Mucosa of descending colon (tissue), 3 donors: ENCODE measurements around the gene ZDHHC11B. TPM values are rescaled to one million over a fixed set of nuclear protein-coding genes. Genes with fewer than 3 reads are reported as not detected.

Source experiments
- ATAC-seq: fragments of 200-7000 bp; cut with Tn5 transposase; one replicate; pipeline ENCODE4 v1.9.1; 2020; ENCODE audit warnings: mild to moderate bottlenecking, moderate library complexity
- DNase-seq, 3 donors: peaks; one replicate each; pipeline ENCODE4 v3.0.0-alpha.2; 2020
- H3K36me3 ChIP-seq: fragments of 200-600 bp; one replicate; pipeline ENCODE4 v1.8.0; 2021; ENCODE audit warnings: low read depth, mild to moderate bottlenecking
- H3K4me1 ChIP-seq: fragments of 200-600 bp; one replicate; pipeline ENCODE4 v1.8.0; 2021; ENCODE audit warnings: low read depth, mild to moderate bottlenecking
- H3K4me3 ChIP-seq: fragments of 200-600 bp; one replicate; pipeline ENCODE4 v1.8.0; 2021; ENCODE audit warnings: mild to moderate bottlenecking
- H3K9me3 ChIP-seq: fragments of 200-600 bp; one replicate; pipeline ENCODE4 v1.8.0; 2021; ENCODE audit warnings: mild to moderate bottlenecking
- intact Hi-C, 2 donors: fragments of 100-400 bp; cut with DNase I in 1 of 2; cut with micrococcal nuclease in 1 of 2; formaldehyde crosslinking; loops; one replicate each; pipeline versions ENCODE4 v1.11.0 to v1.11.1; 2022; cut with DNase I, micrococcal nuclease
- total RNA-seq, 3 donors: library from RNA; stranded (reverse); fragmentation: NEBNext Ultra II Directional in 2 of 3; extraction: Animal tissue kit (Norgen Biotek cat#: 25700) in 2 of 3; gene quantifications; one replicate each; pipeline versions ENCODE4 v1.2.1 to v1.2.4, GENCODE V29; 2021 to 2023
- TF ChIP-seq, protein P1 (sequence below): fragments of 200-600 bp; IDR thresholded peaks from one replicate; pipeline ENCODE4 v1.8.0; 2022; ENCODE audit warnings: antibody characterized with exemption, mild to moderate bottlenecking
- donor health status: DM: no; HTN: no; CAD: no; lungs with moderate emphysema.
- donor health status: DM: no; HTN: no; CAD: no.
- donor health status: DM: no; HTN: yes; CAD: no.

ZDHHC11B gene
- total RNA-seq, 3 donors from 2014 or later: 0.41 to 6.4 (median 4.6) TPM

DNA sequence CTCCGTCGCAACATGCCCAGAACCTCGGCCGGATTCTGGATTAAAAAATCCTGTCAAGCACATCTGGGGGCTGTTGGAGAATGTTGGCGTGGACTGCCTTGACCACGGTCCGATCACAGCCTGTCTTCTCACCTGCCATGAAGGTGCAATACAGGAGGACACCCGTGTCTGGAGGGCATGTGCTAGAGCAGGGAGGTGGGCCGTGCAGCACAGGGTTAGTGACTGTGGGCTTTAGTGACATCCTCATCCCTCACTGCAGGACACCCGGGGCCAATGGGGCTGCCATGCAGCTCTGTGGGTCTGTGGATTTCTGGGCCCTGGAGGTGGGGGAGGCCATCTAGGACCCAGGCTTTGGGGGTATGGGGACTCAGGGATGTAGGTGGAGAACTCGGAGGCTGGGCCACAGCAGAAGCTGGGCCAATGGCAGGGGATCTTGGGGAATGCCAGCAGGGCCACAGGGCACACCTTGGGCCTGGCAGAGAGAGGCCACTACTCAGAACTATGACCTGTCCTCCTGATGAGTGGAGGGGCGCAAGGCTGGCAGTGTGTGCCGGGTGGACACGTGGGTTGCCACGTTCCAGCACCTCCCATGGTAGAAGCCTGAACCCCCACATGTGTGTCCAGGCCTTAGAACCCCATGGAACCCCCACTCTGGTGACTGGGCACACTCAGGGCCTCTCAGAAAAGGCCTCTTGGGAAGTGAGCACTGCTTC is 23.3 kb downstream of the ZDHHC11B start:
- Histone ChIP-seq H3K4me1 (peaks cover 31% of the 10 kb centered on the region), H3K4me3 (no peak overlapping the region), H3K36me3 (no peaks in the 10 kb centered on the region), H3K9me3 (no peaks in the 10 kb centered on the region)
- TF ChIP-seq, protein P1, sequence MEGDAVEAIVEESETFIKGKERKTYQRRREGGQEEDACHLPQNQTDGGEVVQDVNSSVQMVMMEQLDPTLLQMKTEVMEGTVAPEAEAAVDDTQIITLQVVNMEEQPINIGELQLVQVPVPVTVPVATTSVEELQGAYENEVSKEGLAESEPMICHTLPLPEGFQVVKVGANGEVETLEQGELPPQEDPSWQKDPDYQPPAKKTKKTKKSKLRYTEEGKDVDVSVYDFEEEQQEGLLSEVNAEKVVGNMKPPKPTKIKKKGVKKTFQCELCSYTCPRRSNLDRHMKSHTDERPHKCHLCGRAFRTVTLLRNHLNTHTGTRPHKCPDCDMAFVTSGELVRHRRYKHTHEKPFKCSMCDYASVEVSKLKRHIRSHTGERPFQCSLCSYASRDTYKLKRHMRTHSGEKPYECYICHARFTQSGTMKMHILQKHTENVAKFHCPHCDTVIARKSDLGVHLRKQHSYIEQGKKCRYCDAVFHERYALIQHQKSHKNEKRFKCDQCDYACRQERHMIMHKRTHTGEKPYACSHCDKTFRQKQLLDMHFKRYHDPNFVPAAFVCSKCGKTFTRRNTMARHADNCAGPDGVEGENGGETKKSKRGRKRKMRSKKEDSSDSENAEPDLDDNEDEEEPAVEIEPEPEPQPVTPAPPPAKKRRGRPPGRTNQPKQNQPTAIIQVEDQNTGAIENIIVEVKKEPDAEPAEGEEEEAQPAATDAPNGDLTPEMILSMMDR: no peak
- DNase-seq (no peak), ATAC-seq (no peak)
- intact Hi-C loops: no loop called here

DNA sequence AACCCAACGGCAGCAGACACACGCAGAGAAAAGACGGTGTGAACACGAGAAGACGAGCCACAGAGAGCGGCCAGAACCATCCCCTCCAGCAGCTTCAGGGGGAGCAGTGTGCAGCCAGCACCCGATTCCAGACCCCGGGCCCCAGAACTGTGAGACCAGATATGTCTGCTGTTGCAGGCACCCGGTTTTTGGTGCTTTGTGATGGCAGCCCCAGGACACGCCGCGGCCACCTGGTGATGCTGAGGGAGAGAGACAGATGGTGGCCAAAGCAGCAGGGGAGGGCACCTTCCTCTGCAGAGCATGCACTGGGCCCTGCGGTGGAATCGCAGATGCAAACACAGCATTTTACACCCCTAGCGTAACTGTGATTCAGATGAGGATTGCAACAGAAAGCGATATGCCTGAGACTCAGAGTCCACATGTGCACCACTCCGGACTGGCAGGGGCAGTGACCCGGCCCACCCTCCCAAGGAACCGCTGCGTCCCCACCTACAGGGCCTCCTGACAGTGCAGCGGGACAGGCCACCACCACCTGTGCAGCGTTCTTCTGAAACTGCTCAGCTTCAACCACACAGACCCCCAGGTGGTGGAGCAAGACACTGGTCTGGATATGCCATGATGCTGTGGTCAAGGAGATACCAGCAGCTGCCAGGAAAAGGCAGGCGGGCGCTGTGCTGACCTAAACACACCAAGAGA is 24.0 kb downstream of the ZDHHC11B start:
- Histone ChIP-seq H3K36me3 (no peaks in the 10 kb centered on the region), H3K4me3 (no peak overlapping the region), H3K9me3 (no peaks in the 10 kb centered on the region), H3K4me1 (peaks cover 31% of the 10 kb centered on the region)
- intact Hi-C loops: no loop called here
- DNase-seq: no peak
- TF ChIP-seq, protein P1: no peak
- ATAC-seq: no peak

DNA sequence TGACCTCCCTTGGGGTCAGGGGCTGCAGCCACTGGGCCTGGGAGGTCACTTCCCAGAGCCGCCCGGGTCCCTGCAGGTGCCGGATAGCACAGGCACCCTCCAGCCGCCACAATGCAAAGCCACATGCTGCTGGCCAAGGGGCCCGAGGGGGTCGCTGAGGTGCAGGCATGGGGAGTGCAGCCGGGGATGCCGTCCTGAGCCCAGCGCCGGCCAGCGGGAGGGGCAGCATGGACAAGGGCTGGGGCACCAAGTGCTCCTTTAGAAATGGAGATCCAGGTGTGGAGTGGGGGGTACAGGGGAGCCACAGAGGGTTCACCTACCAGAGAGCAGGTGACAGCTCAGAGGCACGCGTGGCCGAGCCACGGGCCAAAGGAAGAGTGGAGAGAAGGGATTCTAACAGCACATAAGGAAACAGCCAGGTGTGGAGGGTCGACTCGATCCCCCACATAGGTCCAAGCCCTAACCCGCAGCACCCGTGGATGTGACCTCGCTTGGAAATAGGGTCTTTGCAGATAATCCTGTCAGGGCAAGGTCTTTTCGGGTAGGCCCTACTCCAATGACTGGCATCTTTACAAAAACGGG is 24.7 kb downstream of the ZDHHC11B start:
- H3K4me3 ChIP-seq: no peak overlapping the region
- intact Hi-C loops: no loop called here
- no peaks in the 10 kb centered on the region for H3K36me3 ChIP-seq
- no peak for ATAC-seq
- TF ChIP-seq, protein P1: no peak
- peaks cover 31% of the 10 kb centered on the region for H3K4me1 ChIP-seq
- DNase-seq: no peak
- no peaks in the 10 kb centered on the region for H3K9me3 ChIP-seq

DNA sequence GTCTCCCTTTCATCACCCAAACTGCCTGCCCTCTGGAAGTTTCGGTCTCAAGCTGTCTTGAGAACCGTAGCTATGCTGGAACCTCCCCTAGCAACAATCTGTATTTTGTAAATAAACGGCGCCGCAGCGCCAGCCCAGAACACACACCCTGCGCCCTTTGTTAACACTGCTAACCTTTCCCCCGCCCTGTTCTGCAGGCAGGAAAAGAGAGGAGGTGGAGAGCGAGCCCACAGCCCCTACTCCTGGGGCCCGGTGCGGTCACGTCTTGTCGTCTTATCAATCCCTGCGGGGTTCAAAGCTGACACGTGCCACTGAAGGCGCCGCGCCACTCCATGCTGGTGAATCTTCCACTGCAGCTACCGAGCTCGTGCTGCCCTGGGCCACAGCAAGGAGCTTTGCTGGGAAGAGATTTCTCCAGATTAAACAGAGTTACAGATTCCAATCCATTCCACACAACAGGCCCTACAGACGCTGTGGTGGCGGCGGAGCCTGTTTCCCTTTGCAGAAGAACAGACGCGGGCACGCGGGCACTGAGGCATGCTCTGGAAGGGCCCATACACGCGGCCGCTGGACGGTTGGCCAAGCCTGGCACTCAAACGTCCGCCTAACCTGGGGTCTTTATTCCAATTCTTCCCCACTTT is 25.3 kb downstream of the ZDHHC11B start:
- TF ChIP-seq, protein P1: no peak
- ATAC-seq: peak; percentile 83
- Histone ChIP-seq H3K9me3 (no peaks in the 10 kb centered on the region), H3K4me3 (no peak overlapping the region), H3K4me1 (peaks cover 31% of the 10 kb centered on the region), H3K36me3 (no peaks in the 10 kb centered on the region)
- intact Hi-C loops: no loop called here
- peak; percentile 72 to 87 (median 78) for DNase-seq

GRCh38 chr5:758698-759053 is 25.9 kb downstream of the ZDHHC11B start:
- Histone ChIP-seq H3K36me3 (no peaks in the 10 kb centered on the region), H3K4me3 (no peak overlapping the region), H3K9me3 (no peaks in the 10 kb centered on the region), H3K4me1 (peaks cover 31% of the 10 kb centered on the region)
- intact Hi-C loops: no loop called here
- TF ChIP-seq, protein P1: no peak
- ATAC-seq (no peak), DNase-seq (peak in 2 of 3 donors; percentile 46 to 50)
